Activated CD4-positive, alpha-beta T cell treated with anti-CD3 and anti-CD28 coated beads, Interleukin-2, amount 50 U/mL, for 24 hours (primary cell): ENCODE data around the gene SYK.
"Not testable (repeated sequence)": the region's sequence is repeated elsewhere in the genome, so short reads cannot be mapped to it uniquely, and the experiment has no call there.

Experiments used
- DNase-seq, 2 donors: peaks; one replicate each; pipeline ENCODE4 v3.0.0-alpha.2; 2020; ENCODE audit warnings: low read depth in 1 of 2, low spot score in 1 of 2

Gene SYK

GRCh38 chr9:90873422-90873821, 71.8 kb downstream of the SYK start:
- DNase-seq = no peak

- no peak for DNase-seq
Measured at GRCh38 chr9:90874194-90874593, 72.6 kb downstream of the SYK start.

GRCh38 chr9:90878562-90878961, 76.9 kb downstream of the SYK start:
- no peak for DNase-seq

GRCh38 chr9:90880066-90880465, 78.4 kb downstream of the SYK start:
- no peak for DNase-seq

- DNase-seq = no peak
Measured at GRCh38 chr9:90880669-90881068, 79.0 kb downstream of the SYK start.

GRCh38 chr9:90881648-90882047, 80.0 kb downstream of the SYK start:
- no peak for DNase-seq

GRCh38 chr9:90882991-90883600, 81.5 kb downstream of the SYK start:
- DNase-seq = no peak

GRCh38 chr9:90883661-90884060, 82.0 kb downstream of the SYK start:
- DNase-seq = no peak

GRCh38 chr9:90884178-90884577, 82.6 kb downstream of the SYK start:
- DNase-seq = no peak

- not testable (repeated sequence) for DNase-seq
Measured at GRCh38 chr9:90886868-90887267, 85.2 kb downstream of the SYK start.

- DNase-seq = no peak
Measured at GRCh38 chr9:90888941-90889340, 87.3 kb downstream of the SYK start.

- no peak for DNase-seq
Measured at GRCh38 chr9:90890146-90890810, 88.7 kb downstream of the SYK start.

- DNase-seq = no peak
Measured at GRCh38 chr9:90891308-90892040, 89.9 kb downstream of the SYK start.

GRCh38 chr9:90892918-90893317, 91.3 kb downstream of the SYK start:
- no peak for DNase-seq

GRCh38 chr9:90893706-90894105, 92.1 kb downstream of the SYK start:
- no peak for DNase-seq

- DNase-seq = no peak
Measured at GRCh38 chr9:90894986-90895687, 93.5 kb downstream of the SYK start.

- no peak for DNase-seq
Measured at GRCh38 chr9:90895786-90896185, 94.2 kb downstream of the SYK start.

GRCh38 chr9:90896231-90896630, 94.6 kb downstream of the SYK start:
- no peak for DNase-seq

- DNase-seq = no peak
Measured at GRCh38 chr9:90898228-90898627, 96.6 kb downstream of the SYK start.

- no peak for DNase-seq
Measured at GRCh38 chr9:90899287-90899686, 97.7 kb downstream of the SYK start.

- DNase-seq = no peak
Measured at GRCh38 chr9:90900130-90900529, 98.5 kb downstream of the SYK start.

- no peak for DNase-seq
Measured at GRCh38 chr9:90901933-90902332, 100.3 kb downstream of the SYK start.
